ENCODE results near the gene TRNAU1AP.
"Not testable (repeated sequence)": the region's sequence is repeated elsewhere in the genome, so short reads cannot be mapped to it uniquely, and the experiment has no call there.

TRNAU1AP gene

DNA sequence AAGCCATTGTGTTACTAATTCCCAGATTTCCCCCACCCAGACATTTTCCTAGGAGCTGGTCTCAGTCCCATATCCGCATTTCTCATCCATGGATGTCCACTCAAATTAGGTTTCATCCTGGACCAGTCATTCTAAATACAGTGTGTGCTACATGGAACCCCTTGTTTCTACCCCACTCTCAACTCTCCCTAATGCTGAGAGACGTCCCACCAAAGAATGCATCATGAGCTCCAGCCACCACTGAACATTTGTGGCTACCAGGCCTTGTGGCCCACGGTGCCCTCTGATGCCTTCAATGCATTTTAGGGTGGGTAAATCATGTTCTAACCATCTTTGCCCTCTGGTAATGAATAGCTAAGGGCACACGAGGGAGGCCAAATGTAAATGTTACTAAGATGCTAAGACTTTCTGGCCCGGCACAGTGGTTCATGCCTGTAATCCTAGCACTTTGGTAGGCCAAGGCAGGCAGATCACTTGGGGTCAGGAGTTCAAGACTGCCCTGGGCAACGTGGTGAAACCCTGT lies 25.9 kb downstream of the TRNAU1AP start:
- FAIRE-seq, result no peak

DNA sequence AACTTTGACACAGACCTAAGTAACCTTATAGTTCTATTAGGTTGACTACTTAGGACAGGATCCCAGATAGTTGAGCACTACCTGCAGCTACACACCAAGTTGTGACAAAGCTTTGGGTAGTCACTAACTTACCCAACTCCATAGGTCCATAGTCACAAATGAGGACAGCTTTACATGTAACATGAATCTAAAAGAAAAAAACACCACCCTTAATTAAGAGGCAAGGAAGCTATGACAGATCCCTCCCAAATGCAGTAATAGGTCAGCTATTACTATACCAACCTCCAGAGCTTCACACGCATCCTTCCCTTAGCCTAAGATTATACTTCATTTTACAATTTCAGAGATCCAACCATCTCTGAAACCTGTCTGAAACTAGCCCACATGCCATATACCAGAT lies 26.5 kb downstream of the TRNAU1AP start:
- FAIRE-seq, result no peak

DNA sequence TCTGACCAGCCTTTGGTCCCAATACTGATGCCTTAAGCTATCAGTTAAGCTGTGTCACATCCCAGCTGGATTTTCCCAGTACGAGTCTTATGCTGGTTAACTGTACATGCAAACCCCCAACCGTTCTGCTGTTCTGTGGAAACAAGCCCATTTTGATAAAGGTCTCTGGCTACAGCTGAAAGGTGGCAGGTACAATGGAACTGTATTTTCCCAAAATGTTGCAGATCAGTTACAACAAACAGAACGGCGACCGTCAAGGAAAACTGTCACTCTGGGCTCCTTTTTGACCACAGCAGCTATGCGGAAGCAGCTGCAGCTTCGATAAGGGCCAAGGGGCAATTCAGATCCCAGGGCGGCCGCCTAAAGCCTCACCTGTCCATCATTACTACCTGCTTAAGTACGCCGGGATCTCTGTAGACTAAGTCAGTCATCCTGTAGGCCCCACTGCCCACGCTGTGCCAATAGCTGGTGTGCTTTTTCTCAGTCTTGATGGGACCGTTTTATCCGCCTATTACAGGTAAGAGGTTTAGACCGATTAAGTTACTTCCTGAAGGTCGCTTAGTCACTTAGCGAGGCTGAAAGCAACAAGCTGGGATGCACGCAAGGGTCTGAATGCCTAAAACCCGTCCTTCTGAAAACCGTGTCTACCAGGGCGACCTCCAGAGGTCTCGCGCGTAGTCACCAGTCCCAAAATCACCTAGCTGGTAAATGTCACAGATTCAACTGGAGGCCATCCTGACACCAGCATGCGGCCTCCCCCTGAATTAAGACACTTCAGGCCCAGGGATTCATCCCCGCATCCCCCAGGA lies 28.0 kb downstream of the TRNAU1AP start:
- FAIRE-seq, result no peak

GRCh38 chr1:28581531-28582247 lies 28.8 kb downstream of the TRNAU1AP start:
- peak; percentile 58 for FAIRE-seq

GRCh38 chr1:28582248-28582615 lies 29.3 kb downstream of the TRNAU1AP start:
- no peak for FAIRE-seq

DNA sequence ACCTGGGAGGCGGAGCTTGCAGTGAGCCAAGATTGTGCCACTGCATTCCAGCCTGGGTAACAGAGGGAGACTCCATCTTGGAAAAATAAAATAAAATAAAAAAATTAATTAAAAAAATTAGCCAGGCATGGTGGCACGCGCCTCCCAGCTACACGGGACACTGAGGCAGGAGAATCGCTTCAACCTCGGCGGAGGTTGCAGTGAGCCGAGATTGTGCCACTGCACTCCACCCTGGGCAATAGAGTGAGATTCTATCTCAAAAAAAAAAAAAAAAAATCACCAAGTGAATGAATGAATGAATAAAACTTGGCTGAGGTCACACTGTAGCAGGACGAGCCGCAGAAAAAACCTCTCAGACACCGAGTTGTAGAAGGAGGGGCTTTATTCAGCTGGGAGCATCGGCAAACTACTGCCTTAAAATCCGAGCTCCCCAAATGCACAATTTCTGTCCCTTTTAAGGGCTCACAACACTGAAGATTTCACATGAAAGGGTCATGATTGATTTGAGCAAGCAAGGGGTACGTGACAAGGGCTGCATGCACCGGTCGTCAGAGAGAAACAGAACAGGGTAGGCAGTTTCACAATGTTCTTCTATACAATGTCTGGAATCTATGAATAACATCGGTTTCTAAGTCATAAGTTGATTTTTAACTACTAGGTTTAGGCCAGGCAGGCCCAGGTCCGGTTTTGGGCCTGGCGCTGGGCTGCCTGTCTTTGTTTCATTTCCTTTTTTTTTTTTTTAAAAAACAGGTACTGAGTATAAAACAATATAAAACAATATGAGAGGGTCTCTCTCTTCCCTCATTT lies 33.9 kb downstream of the TRNAU1AP start:
- not testable (repeated sequence) for FAIRE-seq

- FAIRE-seq, result no peak
Observed at GRCh38 chr1:28591708-28592320, 38.9 kb downstream of the TRNAU1AP start, which contains the start of gene RAB42. TSS of gene RAB42 (plus strand) at chr1:28592265. CDS start at chr1:28592512, 247 bp downstream.

GRCh38 chr1:28592321-28593071 lies 39.6 kb downstream of the TRNAU1AP start:
- no peak for FAIRE-seq

DNA sequence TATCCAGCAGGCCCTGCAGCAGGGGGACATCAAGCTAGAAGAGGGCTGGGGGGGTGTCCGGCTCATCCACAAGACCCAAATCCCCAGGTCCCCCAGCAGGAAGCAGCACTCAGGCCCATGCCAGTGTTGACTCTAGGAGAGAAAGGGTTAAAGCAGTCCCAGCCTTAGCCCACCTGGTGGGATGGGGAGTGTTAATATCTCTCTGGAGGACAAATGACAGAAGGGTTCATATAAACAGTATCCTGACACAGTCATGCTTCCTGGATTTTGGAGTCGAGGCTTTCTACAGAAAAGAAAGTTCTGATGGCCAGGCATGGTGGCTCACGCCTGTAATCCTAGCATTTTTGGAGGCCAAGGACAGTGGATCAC lies 41.1 kb downstream of the TRNAU1AP start:
- not testable (repeated sequence) for FAIRE-seq

DNA sequence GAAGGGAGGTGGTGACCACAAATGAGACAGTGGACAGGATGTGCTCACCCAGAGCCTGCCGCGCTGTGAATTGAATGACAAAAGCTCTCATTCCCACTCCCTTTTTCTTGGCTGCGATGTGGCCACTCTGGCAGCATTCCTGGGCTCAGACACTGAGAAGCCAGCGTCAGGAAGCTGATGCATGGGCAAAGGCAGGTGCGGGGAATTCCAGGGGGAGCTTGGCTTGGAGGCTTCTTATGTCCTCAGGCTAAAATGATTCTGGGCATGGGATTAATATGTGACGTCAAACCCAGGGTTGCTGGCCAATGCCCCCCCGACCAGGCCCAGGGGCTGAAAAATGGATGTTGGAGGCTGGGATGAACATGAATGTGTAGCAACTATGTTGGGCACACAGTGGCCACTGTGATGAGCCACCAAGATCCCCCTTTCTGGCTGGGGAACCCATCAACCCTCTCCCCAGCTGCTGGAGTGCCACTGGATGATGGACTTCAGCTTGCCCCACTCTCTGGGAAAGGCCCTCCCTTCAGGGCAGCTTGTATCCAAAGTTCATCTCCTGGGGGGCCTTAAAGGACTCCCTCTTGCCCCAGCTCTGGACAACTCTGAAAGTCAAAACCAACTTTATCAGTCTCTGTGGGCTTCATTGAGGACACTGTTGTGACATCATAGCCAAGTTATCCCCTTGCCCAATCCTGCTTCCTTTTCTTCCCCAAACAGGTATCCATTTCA lies 42.0 kb downstream of the TRNAU1AP start:
- FAIRE-seq, result not testable (repeated sequence)

- no peak for FAIRE-seq
Observed at GRCh38 chr1:28595412-28596191, 42.7 kb downstream of the TRNAU1AP start.

- FAIRE-seq, result not testable (repeated sequence)
Observed at GRCh38 chr1:28596276-28596675, 43.4 kb downstream of the TRNAU1AP start.

DNA sequence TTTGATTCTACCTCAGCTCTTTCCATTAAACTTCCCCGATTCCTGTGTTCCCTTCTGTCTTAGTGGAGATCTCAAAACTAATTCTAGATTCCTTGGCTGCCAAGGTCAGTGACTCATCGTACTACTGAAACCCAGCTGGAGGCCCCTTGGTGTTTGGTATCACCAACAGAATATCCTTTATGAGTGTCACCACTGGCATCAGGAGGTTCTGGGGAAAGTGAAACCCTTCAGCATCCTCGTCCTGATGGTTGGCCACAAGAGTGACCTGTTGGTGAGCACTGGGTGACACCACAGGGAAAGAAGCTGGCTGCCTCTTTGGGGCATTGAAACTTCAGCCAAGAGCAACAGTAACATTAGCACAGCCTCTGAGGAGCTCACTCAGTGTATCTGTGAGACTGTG lies 48.8 kb downstream of the TRNAU1AP start:
- no peak for FAIRE-seq

- FAIRE-seq, result peak; percentile 90
Observed at GRCh38 chr1:28602536-28603439, 49.9 kb downstream of the TRNAU1AP start.

GRCh38 chr1:28604411-28604810 lies 51.5 kb downstream of the TRNAU1AP start:
- no peak for FAIRE-seq

- no peak for FAIRE-seq
Observed at GRCh38 chr1:28604962-28605361, 52.1 kb downstream of the TRNAU1AP start.

- FAIRE-seq, result no peak
Observed at GRCh38 chr1:28606771-28607170, 53.9 kb downstream of the TRNAU1AP start.

GRCh38 chr1:28613175-28613574 lies 60.3 kb downstream of the TRNAU1AP start:
- no peak for FAIRE-seq
